Smooth muscle cell of the coronary artery (primary cell): ENCODE measurements around the gene SIGMAR1. TPM values are rescaled to one million over a fixed set of nuclear protein-coding genes. Genes with fewer than 3 reads are reported as not detected.

Experiments
- total RNA-seq: library from RNA; depleted of rRNA; stranded (reverse); fragments of >200 nt; gene quantifications from 2 replicates; pipeline ENCODE4 v1.2.3, GENCODE V29; 2014; ENCODE audit warnings: low replicate concordance

SIGMAR1 gene
- total RNA-seq: 40.1 and 41.3 TPM in 2 replicates

GRCh38 chr9:34637356-34638137 lies at the start of gene SIGMAR1:
TSS of gene SIGMAR1 (minus strand) at chr9:34637787. CDS start at chr9:34637697, 90 bp downstream.

GRCh38 chr9:34662526-34663302 lies 25.1 kb upstream of the SIGMAR1 start, which contains the start of gene CCL27:
TSS of gene CCL27 (minus strand) at chr9:34662657. CDS start at chr9:34662633, 24 bp downstream.

GRCh38 chr9:34651876-34652601 lies 14.5 kb upstream of the SIGMAR1 start, which contains the start of gene IL11RA:
TSS of gene IL11RA (plus strand) at chr9:34652185. CDS start at chr9:34655218, 3,033 bp downstream.

GRCh38 chr9:34646211-34647083 lies 8.9 kb upstream of the SIGMAR1 start, which contains the start of gene GALT:
TSS of gene GALT (plus strand) at chr9:34646675. CDS start at chr9:34646705, 30 bp downstream.

GRCh38 chr9:34628656-34629490 lies 8.7 kb downstream of the SIGMAR1 start, which contains the start of gene ARID3C:
TSS of gene ARID3C (minus strand) at chr9:34629066. CDS start at chr9:34628014, 1,052 bp downstream.

GRCh38 chr9:34620061-34620994 lies 17.3 kb downstream of the SIGMAR1 start, which contains the start of gene DCTN3:
TSS of gene DCTN3 (minus strand) at chr9:34620495. CDS start at chr9:34620464, 31 bp downstream.

GRCh38 chr9:34611811-34612787 lies 25.5 kb downstream of the SIGMAR1 start, which contains the start of gene RPP25L:
TSS of gene RPP25L (minus strand) at chr9:34612097. CDS start at chr9:34611296, 801 bp downstream.

GRCh38 chr9:34589636-34590380 lies 47.8 kb downstream of the SIGMAR1 start, which contains the start of gene CNTFR:
TSS of gene CNTFR (minus strand) at chr9:34589724. CDS start at chr9:34568981, 20,743 bp downstream.

Other genes with a start within 250 kb of the SIGMAR1 start
- gene FAM219A, start 179.2 kb downstream of the SIGMAR1 start, total RNA-seq: 3.0 and 5.7 TPM in 2 replicates
- gene DNAI1, start 179.0 kb downstream of the SIGMAR1 start, total RNA-seq: not detected in 2 replicates
- gene ENHO, start 114.8 kb downstream of the SIGMAR1 start, total RNA-seq: 0.12 TPM in 1 of 2 replicates, not detected in the other
- gene CNTFR, start 48.1 kb downstream of the SIGMAR1 start, total RNA-seq: 0.12 TPM in 1 of 2 replicates, not detected in the other
- 11.1 and 20.6 TPM in 2 replicates for gene RPP25L, start 25.7 kb downstream of the SIGMAR1 start, total RNA-seq
- gene DCTN3, start 17.3 kb downstream of the SIGMAR1 start, total RNA-seq: 152 and 161 TPM in 2 replicates
- gene ARID3C, start 8.7 kb downstream of the SIGMAR1 start, total RNA-seq: 0.08 TPM in 1 of 2 replicates, not detected in the other
- 25.7 and 33.1 TPM in 2 replicates for gene GALT, start 8.9 kb upstream of the SIGMAR1 start, total RNA-seq
- gene IL11RA, start 14.4 kb upstream of the SIGMAR1 start, total RNA-seq: 16.5 and 23.9 TPM in 2 replicates
- 0.47 TPM in 1 of 2 replicates, not detected in the other for gene CCL27, start 24.9 kb upstream of the SIGMAR1 start, total RNA-seq
- not detected in 2 replicates for gene CCL19, start 53.5 kb upstream of the SIGMAR1 start, total RNA-seq
- gene CCL21, start 72.3 kb upstream of the SIGMAR1 start, total RNA-seq: not detected in 2 replicates